Amniotic epithelial cell (primary cell): ENCODE data around the gene FOXA3.
A peak's percentile ranks its signal among the peaks of the same experiment; 100 is the strongest.

Experiments
- DNase-seq: peaks from one replicate; pipeline ENCODE4 v3.0.0-alpha.2; 2010; ENCODE audit warnings: low read depth

Gene FOXA3

DNA sequence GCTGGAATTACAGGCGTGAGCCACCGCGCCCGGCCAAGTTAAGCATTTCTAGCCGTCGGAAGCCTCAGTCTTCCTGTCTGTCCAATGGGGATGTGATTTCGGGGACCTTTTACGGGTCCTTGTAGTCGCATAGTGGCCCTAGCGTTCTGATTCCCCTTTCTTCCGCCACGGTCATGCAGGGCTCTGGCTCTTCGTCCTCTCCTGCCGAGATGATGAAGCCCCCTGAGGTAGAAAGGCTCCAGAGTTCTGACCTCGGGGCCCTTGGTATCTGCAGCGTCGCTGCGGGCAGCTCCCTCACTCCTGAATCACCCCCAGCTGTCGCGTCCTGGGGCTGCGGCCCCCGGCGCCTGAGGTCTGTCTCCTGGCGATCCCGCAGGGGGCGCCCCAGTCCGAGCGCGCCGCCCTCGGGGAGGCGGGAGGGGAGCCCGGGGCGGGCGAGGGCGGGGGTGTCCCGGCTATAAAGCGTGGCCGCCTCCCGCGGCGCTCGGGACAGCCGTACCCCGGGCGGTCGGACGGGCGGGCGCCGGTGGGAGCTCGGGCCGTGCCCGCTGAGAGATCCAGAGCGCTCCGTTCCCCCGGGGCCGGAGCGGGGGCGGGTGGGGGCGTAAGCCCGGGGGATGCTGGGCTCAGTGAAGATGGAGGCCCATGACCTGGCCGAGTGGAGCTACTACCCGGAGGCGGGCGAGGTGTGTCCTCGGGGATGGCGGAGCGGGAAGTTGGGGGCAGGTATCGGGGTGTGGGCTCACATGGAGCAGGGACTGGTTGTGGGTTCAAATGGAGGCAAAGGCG, at the start of gene FOXA3:
FOXA3 (plus strand) TSS at position 487 of the 789 bp plus-strand sequence; CDS start at position 618, 131 bp downstream.
- peak; percentile 21 for DNase-seq

DNA sequence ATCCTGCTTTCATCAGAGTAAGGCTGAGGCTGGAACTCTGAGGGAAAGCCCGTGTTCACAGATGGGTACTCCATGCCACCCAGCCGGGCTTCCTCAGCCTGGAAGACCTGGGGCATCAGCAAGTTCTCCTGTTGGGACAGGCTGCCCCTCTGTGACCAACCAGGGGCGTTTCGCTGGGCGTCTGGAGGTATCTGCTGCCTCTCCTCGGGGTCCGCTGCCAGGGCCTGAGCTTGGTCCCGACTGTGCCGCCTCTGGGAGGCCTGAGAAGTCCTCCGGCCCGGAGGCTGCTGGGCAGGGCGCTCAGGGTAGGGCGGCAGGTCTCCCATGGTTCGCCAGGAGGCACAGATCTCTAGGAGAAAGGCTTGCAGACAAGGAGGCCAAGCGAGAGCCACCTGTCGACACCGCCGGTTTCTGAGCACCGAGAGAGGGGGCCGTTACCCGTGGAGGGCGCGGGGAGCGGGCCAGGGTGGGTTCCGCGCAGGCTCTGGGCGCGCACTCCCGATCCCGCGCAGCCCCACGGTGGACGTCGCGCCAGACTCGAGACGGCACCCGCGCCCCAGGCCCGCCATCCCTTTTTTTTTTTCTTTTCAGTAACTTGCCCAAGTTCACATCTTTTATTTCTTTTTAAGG, 49.2 kb upstream of the FOXA3 start, which contains the start of gene RSPH6A:
RSPH6A (minus strand) TSS at position 458 of the 630 bp plus-strand sequence; CDS start at position 326, 132 bp downstream.
- DNase-seq: no peak

DNA sequence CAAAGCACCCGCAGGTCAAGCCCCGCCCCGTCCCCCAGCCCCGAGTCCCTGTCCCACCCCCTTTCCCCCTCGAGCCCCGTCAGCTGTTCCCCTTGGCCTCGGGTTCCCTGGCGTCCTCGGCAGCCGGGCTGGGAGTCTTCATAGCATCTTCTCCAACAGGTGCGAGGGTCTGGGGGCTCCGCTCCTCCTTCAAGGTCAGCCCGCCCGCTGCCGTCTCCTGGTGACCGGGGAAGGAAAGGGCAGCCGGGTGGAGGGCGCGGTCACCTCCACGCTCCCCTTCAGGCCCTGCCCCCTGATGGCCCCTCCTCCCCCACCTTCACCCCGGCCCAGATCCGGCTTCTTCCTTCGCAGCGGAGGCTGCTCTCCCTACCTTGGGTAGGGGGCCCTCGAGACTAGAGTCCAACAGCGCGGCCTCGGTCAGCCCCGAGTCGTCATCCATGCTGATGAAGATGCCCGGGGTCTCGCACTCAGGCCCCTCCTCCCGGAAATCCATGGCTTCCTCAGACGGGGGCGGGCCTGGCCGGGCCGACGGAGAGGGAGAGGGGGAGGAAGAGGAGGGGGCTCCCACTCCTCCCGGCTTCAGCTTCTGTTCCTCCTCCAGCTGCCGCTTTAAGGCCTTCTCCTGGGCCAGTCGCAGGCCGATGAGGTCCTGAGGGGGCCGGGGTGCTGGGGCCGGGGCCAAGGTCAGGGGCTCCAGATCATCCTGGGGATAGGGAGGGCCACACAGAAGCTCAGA, 48.5 kb upstream of the FOXA3 start:
- DNase-seq: no peak

DNA sequence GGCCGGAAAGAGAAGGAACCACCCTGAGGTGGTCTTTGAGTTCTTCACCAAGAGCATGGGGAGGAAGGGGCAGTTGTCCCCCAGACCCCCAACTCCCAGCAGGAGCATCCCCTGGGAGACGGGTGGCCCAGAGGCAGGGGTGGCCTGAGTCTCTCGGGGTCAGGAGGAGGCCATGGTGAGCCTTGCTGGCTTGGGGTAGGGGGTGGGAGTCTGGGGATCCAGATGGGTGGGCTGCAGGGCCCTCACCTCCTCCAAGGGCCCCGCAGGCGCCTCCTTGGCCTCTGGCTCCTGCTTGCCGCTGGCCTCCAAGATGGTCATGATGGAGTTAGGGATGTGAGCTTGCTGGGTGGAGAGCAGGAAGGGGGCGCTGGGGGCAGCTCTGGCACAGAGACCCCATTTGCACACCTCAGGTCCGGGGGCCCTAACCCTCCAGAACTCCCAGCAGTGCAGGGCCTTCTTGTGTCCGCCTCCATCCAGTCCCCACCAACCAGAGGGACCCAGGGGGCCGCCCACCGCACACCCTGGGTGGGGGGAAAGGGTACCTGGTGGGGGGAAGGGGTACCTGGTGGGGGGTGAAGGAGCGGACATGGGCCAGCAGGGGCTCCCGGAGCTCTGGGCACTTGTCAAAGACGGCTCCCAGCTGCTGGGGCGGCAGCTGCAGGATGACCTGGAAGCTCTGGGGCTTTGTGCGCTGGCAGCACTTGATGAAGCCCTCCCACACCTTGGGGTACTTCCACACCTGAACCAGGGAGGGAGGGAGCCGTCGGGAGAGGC, 47.7 kb upstream of the FOXA3 start:
- DNase-seq: no peak

DNA sequence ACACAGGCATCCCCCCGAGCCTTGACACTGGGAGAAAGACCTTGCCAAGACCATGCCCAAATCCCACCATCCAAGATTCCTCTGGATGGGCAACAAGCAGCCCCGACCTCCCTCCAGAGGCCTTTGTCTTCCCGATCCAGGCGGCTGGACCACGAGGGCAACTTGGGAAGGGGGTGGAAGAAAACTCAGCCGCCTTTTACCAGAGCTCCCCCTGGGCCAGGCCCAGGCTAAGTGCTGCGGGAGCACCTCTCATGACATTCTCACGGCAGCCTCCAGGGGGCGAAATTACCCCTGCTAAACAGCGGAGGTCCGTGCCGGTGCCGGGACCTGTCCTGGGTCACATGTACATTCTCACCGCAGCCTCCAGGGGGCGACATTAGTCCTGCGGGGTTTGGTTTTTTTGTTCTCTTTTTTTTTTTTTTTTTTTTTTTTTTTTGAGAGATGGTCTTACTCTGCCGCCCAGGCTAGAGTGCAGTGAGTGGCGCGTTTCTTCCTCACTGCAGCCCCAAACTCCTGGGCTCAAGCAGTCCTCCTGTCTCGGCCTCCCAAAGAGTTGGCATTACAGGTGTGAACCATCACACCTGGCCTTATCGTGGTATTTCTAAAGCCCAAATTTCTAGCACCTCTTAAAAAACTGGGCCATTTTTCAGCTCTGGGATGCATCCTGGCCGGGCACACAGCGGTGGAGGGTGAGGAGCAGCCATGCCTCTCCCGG, 47.0 kb upstream of the FOXA3 start:
- DNase-seq: peak; percentile 85

DNA sequence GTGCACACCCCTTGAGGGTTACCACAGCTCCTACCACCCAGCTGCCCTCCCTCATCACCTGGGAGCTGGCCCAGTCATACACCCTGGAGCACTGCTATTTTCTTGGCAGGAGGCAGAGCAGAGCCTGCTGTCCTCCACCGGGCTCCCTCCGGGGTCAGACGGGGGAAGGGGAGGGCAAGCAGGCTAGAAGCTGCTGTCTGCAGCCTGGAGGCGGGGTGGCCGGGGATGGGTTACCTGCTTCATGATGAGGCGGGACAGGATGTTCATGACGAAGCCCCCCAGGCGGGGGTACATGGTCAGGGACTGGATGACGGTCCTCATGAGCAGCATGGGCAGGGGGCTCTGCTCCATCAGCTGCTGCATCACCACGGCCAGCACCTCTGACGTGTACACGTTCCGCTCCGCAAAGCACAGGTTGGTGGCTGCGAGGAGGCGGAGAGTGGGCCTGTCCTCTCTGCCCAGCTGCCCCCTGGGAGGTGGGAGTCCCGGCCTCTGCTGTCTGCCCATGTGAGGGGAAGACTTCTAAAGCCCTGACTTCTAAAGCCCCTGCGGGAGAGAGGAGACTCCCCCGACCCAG, 46.3 kb upstream of the FOXA3 start:
- no peak for DNase-seq

DNA sequence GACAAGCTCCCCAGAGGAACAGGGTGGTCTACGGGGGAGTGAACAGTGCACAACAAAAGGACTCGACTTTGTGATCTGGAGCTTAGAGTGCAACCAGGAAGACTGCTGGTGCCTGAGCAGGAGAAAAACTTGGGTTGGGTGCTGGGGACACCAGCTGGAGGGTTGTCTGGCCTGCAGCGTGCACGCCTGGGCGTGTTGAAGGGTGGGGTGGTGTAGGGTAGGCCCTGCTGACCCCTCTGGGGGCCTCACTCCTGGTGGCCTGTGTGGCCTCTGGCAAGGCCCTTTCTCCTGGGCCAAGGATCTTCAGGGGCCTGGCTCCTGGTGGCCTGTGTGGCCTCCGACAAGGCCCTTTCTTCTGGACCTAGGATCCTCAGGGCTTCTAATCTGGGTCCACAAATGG, 44.4 kb upstream of the FOXA3 start:
- DNase-seq: no peak

DNA sequence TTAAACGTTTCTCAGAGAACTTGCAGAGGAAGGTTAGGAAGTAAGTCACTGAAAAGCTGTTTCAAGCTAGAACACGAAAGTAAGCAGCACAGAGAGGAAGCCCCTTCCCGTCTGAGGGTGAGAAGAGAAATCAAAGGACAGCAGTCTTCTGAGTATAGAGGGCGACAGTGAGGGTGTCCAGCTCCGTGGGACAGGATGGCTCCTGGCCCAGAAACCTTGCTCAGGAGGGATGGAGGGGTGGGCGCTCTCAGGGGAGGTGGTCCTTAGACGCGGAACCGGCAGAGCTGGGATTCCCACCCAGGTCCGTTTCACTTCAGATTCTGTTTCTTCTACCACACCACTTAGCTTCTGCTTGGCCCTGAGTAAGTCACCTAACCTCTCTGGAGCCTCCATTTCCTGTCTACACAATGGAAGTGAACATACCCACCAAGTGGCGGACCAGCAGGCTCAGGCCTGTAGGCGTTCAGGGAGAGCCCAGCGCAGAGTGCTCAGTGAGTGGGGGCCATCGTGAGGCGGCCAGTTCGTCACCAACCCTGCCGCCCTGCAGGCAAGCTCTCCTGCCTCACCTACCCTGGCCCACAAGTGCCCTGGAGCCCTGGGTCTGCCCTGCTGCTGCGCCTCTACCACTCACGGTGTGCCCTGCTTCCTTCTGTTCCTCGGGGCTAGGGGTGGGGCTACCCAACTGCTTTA, 43.6 kb upstream of the FOXA3 start:
- DNase-seq: no peak

DNA sequence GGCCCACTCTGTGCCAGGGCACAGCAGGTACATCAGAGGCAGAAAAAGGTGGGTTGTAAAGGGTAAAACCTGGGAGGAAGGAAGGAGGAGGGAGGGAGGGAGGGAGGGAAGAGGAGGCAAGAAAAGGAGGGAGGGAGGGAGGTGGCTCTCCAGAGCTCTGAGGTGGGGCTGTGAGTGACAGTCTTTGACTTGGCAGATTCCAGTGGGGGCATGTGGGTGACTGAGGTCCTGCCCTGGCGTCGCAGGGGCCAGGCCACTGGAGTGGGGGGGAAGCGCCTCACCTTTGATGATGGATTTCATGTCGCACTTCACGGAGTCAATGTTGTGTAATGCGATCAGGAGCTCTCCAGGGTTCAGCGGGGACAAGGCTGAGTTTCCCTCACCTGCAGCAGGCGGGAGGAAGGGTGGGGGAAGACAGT, 43.0 kb upstream of the FOXA3 start:
- no peak for DNase-seq

DNA sequence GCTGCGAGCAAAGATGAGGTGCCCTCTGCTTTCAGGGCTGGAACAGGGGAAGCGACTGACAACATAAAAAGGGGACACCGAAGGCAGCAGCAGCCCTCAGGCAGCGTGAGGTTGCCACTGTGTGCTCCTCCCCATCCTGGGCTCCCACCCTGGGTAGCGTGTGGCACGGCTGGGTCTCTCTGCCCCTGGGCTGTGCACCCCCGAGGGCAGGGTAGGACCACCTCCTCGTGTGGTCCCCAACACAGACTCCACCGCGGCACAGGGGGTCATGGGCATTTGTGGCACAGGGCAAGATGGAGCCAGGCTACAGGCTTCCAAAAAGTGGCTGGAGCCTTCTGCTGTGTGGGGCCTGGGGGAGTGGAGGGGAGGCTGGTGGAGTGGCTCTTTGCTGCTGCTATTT, 42.6 kb upstream of the FOXA3 start:
- DNase-seq: no peak

DNA sequence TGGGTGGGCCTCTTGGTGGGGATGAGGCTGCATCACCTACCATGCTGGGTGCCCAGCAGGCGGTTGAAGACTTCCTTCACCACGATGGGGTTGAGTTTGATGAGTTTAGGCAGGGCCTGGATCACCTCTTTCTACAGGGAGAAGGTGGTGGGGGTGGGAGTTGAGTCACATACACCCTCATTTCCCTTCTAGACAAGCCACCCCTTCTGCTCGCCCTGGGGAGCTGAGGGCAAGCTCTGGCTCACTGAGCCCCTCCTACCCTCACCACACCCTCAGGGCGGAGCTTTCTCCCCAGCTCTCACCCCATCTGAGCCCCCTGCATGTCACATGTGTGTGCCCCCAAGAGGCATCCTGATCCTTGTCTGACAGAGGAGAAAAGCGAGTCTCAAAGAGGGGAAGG, 41.4 kb upstream of the FOXA3 start:
- no peak for DNase-seq

DNA sequence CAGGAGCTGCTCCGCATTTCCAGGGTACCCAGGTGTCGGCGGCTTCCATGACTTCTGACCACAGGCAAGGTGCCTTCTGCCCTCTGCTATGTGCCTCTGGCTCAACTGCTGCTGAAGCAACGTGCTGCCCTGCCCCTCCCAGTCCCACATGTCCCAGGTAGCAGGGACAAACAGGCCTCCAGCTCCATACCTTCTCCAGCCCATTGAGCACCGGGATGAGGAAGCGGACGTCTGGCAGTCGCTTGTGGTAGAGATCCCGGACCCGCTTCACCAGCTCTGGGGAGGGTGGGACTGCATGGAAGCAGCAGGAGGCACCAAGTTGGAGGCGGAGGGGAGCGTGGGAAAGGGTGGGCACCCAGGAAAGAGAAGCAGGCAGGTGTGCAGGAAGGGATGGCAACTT, 40.9 kb upstream of the FOXA3 start:
- no peak for DNase-seq

DNA sequence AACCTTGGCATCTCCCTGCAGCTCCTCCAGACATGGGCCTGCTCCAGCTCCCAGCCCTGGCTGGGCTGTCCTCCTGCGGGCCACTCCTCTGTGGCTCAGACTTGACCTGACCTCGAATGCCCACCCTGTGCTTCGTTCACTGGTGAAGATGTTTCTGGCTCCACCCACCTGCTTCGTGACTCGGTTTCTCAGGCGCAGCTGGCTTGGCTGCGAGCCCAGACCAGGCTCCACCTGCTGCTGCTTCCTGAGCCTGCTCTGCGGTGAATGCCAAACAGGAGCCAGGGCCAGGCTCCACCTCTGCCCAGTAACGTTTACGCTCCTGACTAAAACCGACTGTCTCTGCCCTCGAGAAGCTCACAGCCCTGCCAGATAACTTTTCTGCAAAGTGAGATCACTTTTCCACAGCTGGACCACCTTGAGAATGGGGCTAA, 40.1 kb upstream of the FOXA3 start:
- DNase-seq: no peak

DNA sequence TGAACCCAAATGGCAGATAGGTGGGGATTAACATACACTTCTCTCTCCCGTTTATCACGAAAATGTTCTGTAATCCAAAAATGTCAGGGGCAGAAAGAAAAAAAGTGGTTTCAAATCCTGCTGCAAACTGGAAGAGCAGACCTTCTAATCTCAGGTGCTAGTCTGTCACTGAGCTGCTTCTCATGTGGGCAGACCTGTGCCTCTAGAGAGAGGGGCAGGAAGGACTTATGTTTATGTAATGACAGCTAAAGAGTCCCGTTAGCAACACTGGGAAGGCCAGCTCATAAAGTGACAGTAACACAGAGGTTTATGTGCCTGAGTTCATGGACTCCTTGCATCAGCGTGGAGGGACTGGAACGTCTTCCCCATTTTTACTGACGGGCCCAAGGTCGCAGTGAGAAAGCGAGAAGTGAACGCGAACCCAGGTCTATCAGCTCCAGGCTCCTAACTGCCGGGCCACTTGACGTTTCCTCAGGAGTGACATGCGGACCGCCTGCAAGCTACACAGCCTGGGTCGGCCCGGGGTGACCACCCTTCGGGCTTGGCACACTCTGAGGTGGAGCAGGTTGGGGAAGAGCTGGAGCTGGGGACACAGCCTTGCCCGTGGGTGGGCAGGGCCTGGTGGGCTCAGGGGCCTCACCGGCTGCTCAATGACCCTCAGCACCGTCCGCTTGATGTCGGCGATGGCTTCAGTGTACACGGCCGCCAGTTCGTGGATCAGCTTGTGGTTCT, 39.4 kb upstream of the FOXA3 start:
- DNase-seq: no peak

DNA sequence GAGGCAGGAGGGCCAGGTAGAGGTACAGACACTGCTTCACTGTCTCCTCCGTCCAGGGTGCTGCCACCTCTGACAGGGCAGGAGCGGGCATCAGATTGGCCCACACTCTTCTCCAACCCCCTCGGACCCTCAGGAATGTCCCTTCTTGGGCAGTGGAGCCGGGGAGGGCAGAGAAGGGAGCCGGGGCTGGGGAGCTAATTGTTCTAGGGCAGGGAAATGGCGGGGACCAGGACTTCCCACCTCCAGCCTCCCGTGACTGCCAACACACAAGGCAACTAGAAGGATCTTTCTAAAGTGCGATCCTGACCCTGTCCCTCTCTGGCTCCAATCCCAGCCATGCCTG, 38.9 kb upstream of the FOXA3 start:
- DNase-seq: no peak

DNA sequence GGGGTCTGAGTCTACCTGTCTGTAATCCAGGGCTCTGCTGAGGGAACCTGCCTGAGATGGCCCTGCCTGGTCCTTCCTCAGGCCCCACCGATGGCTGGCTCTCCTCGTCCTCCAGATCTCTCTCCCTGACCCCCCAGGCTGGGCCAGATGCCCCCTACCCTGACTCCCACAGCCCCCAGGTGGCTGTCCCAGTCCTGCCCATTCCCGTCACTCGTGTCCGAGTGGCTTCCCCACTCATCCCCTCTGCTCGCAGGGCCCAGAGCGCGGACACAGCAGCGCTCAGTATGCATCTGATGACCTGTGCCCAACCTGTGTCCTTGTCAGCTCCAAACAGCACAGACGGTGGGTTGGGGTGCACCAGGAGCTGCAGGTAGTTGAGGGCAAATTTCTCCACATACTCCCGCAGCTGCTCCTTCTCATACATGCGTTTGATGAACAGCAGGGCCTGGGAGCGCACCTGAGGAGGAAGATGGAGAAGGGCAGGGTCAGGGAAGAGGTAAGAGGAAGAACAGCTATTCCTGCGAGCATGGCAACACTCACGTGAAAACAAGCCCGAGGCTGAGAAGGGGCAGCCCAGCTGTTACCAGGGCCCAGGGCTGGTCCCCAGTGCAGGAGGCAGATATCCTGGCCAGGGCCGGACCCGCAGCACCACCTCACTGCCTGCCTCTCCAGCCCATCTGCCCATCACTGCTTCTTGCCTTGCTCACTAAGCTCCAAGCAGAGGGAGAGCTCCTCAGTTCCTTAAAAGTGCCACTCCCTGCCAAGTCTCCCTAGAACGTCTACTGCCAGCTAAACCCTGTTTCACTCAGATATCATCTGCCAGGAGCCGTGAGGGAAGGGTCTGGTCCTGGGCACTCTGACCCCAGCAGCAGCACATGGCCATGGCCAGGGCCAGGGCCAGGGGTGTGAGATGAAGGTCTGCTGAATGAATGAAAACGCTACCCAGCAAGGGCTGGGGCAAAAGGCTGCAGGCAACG, 37.9 kb upstream of the FOXA3 start:
- no peak for DNase-seq

DNA sequence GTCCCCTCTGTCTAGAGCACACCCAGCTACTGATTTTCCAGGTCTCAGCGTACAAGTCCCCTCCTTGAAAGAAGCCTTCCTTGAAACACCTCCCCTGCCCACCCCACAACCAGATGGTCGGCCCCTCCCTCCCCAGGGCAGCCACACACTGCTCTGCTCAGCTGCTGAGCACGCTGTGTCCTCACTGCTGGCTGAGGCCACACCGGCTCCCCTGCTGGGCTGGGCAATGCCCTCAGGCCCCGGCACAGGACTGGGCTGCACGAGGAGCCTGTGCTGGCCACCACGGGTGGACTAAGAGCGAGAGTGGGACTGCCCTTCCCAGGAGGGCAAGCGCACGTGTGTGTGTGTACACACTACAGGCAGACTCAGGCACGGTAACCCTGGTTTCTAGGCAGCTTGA, 37.2 kb upstream of the FOXA3 start:
- no peak for DNase-seq

DNA sequence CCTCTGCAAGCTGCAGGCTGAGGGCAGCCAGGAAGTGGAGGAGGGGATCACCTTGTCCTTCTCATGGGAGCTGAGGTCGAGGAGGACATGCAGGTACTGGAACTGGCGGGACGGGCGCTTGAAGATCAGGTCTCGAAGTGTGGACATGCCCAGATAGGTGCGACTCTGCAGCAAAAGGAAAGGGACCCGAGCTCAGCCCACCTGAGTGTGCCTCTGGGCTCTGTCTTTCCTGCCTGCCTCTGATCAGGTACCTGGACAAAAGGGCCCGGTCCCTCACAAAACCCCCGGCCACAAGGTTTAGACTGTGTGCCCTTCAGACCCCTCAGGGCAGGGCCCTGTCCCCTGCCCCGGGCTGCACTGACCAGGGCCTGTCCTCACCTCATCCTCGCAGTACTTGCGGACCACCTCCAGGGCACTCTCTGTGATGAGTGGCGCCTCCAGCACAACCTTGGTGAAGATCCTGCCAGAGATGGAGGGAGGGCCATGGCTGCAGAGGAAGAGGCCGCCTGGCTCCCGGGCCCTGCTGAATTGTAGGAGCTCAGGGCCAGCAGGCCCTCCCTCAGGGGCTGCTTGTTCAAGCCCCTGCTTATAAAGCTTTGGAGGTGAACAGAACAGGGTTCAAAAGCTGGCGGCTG, 36.5 kb upstream of the FOXA3 start:
- no peak for DNase-seq
